ENCODE results near the gene VWCE.

VWCE gene

GRCh38 chr11:61338783-61339489 is 43.8 kb upstream of the VWCE start:
- no peaks in the 10 kb centered on the region for H3K9me3 ChIP-seq (ENCODE audit: insufficient read depth, low read depth, low read length)
- peaks cover 15% of the 10 kb centered on the region; the same call in 1 of the 2 replicates for H3K79me2 ChIP-seq (ENCODE audit: insufficient read depth, low read length)
- no peak for TF ChIP-seq EZH2phosphoT487 (IDR thresholded peaks at IDR 0.05; ENCODE audit: borderline replicate concordance)
- TF ChIP-seq CTCF (conservative IDR thresholded peaks at IDR 0.05; ENCODE audit: low read length) = no peak
- H3K36me3 ChIP-seq (ENCODE audit: insufficient read depth, low read length) = no peaks in the 10 kb centered on the region
- H2AFZ ChIP-seq (ENCODE audit: low read length) = no peak overlapping the region
- H3F3A ChIP-seq (ENCODE audit: low read depth) = no peaks in the 10 kb centered on the region
- H3K9me2 ChIP-seq (replicated peaks; ENCODE audit: low read depth, low read length) = no peaks in the 10 kb centered on the region
- no peaks in the 10 kb centered on the region for H3K27me3 ChIP-seq (ENCODE audit: insufficient read depth, low read length, poor library complexity, severe bottlenecking)
- no peak overlapping the region for H3K4me3 ChIP-seq (ENCODE audit: low read length, poor library complexity, severe bottlenecking)
- H3K9ac ChIP-seq (ENCODE audit: low read depth, low read length, poor library complexity, severe bottlenecking) = no peak overlapping the region
- peaks cover 25% of the 10 kb centered on the region for H3K4me1 ChIP-seq (ENCODE audit: insufficient read depth, low read length, poor library complexity, severe bottlenecking)
- H3K4me2 ChIP-seq (ENCODE audit: low read depth, low read length, poor library complexity, severe bottlenecking) = no peak overlapping the region
- H4K20me1 ChIP-seq (ENCODE audit: insufficient read depth, low read length, poor library complexity, severe bottlenecking) = no peaks in the 10 kb centered on the region

GRCh38 chr11:61337706-61338470 is 42.8 kb upstream of the VWCE start:
- H2AFZ ChIP-seq (ENCODE audit: low read length) = no peak overlapping the region

More at GRCh38 chr11:61337706-61338470, 42.8 kb upstream of the VWCE start:
- TF ChIP-seq CTCF (conservative IDR thresholded peaks at IDR 0.05; ENCODE audit: low read length) = no peak
- TF ChIP-seq EZH2phosphoT487 (IDR thresholded peaks at IDR 0.05; ENCODE audit: borderline replicate concordance) = no peak
- H3K9ac ChIP-seq (ENCODE audit: low read depth, low read length, poor library complexity, severe bottlenecking) = no peak overlapping the region
- H3F3A ChIP-seq (ENCODE audit: low read depth) = no peaks in the 10 kb centered on the region
- peaks cover 30% of the 10 kb centered on the region for H3K4me1 ChIP-seq (ENCODE audit: insufficient read depth, low read length, poor library complexity, severe bottlenecking)
- no peaks in the 10 kb centered on the region for H3K27me3 ChIP-seq (ENCODE audit: insufficient read depth, low read length, poor library complexity, severe bottlenecking)
- H3K4me2 ChIP-seq (ENCODE audit: low read depth, low read length, poor library complexity, severe bottlenecking) = no peak overlapping the region
- H4K20me1 ChIP-seq (ENCODE audit: insufficient read depth, low read length, poor library complexity, severe bottlenecking) = no peaks in the 10 kb centered on the region
- peaks cover 24% of the 10 kb centered on the region; the same call in 1 of the 2 replicates for H3K79me2 ChIP-seq (ENCODE audit: insufficient read depth, low read length)
- no peaks in the 10 kb centered on the region for H3K36me3 ChIP-seq (ENCODE audit: insufficient read depth, low read length)
- no peaks in the 10 kb centered on the region for H3K9me2 ChIP-seq (replicated peaks; ENCODE audit: low read depth, low read length)
- no peak overlapping the region for H3K4me3 ChIP-seq (ENCODE audit: low read length, poor library complexity, severe bottlenecking)
- no peaks in the 10 kb centered on the region for H3K9me3 ChIP-seq (ENCODE audit: insufficient read depth, low read depth, low read length)
